HG02571 (cell line): ENCODE data around the gene RAET1E.
"Not testable (repeated sequence)": the region's sequence is repeated elsewhere in the genome, so short reads cannot be mapped to it uniquely, and the experiment has no call there.

Source experiments
- ATAC-seq: cut with Tn5 transposase; IDR thresholded peaks from one replicate; pipeline ENCODE4 v1.9.1; 2021; ENCODE audit warnings: mild to moderate bottlenecking, moderate library complexity; ENCODE audit not compliant: unreplicated experiment

The RAET1E gene, protein sequence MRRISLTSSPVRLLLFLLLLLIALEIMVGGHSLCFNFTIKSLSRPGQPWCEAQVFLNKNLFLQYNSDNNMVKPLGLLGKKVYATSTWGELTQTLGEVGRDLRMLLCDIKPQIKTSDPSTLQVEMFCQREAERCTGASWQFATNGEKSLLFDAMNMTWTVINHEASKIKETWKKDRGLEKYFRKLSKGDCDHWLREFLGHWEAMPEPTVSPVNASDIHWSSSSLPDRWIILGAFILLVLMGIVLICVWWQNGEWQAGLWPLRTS

DNA sequence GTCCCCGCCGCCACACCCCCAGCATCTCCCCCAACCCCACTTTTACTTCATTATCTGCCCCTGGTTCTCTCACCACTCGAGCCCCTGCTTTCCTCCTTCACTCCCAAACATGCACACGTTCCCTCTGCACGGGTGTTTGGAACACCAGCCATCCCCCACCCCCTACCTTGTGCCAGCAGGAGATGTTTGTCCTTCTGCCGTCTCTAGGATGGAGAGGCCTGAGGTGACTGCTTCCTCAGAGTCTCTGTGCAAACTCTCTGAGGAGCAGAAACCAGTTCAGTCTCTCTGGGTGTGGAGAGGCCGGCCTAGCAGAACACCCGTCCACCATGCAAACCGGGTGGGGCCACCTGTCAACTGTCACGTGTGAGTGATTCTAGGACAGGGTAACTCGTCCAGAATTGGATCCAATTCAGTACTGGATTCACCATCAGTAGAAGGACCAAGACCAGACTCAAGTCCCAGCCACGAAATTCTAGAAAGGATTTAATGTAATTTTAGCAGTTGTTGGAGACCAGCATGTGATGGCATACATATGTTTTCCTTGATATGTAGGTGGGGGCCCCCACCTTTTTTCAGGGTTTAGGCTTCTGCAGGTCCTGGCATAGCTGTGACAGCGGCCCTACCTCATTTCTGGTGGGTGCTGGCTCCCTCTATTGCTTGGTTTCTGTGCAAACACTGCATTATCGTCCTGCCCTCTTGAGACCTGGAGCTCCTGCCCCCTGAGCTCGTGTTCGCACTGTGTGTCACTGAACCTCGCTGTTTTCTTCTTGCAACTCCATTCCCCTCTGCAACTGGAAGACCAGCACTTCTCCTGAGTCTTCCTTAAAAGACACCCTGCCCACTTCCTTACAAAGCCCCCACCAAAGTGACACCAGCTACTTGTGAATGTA, at the start of gene RAET1E:
TSS of gene RAET1E (minus strand) at position 259 of the 890 bp plus-strand sequence. CDS start 7,212 bp downstream, outside the sequence.
- ATAC-seq = no peak

DNA sequence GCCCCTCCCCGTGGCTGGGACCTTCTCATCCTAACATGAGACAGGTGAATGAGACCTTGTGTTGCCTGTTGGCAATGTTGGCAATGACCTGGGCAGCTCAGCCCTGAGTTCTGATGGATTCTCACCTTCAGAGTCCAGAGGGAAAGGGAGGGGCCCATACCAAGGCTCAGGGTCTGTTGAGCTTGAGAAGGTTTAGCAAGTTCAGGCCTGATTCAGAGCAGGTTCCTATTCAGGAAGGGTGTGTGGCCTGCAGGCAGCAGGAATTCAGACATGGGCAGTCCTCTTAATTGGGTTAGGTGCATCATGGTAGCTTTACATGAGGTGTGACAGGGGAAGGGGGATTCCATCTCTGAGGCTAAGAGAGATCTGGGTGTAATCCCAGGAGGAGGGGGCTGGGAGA, 49.6 kb upstream of the RAET1E start:
- ATAC-seq = not testable (repeated sequence)

DNA sequence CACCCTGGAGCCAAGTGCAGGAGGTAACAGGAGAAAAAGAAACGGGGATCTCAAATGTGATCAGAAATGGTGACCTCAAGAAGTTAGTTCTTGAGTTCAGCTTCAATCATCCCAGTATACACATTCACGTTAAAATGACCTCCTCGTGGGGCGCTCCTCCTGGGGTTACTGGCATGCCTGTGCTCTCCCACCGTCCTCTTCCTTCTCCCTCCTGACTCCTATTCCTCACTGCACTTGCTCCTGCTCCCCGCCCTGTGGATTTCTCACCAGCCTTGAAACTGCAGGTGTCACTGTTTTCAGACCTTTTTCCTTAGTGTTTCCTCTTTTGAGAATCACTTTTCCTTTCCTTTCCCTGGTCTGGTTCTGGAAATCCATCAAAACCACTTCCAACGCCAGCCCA, 48.7 kb upstream of the RAET1E start:
- not testable (repeated sequence) for ATAC-seq

GRCh38 chr6:149945276-149945675, 47.4 kb upstream of the RAET1E start:
- not testable (repeated sequence) for ATAC-seq

DNA sequence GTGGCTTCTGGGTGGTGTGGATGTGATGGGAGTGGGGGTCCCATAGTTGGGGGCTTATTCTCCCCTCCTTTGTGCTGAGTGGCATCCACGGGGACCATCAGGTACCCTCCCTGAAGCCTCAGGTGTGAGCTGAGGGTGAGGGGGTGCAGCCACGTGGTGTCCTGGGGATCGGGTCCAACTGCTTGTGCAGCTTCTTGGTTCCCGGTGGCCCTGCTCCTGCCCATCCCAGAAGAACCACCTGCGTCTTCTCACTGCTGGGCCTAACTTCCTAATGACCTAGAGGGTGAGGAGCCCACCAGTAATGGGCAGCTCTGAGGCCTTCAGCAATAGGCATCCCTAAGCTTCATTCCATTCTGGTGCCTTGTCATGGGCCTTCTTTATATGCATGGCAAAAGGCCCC, 45.4 kb upstream of the RAET1E start:
- not testable (repeated sequence) for ATAC-seq

DNA sequence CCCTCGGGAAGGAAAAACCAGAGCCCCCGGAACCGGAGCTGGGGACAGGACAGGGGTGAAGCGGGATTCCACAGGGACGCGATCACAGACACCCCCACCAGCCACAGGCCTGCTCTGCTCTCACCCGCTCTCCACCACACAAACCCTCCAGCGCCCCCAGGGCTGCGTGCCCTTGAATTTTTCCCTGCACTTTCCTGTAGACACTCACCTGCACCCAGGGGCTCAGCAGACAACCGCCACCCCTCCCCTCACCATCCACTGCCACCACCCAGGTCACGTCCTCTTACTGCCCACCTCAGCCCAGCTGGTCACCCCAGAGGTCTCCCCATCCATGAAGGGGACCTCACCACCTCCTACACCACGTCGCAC, 44.5 kb upstream of the RAET1E start:
- no peak for ATAC-seq

DNA sequence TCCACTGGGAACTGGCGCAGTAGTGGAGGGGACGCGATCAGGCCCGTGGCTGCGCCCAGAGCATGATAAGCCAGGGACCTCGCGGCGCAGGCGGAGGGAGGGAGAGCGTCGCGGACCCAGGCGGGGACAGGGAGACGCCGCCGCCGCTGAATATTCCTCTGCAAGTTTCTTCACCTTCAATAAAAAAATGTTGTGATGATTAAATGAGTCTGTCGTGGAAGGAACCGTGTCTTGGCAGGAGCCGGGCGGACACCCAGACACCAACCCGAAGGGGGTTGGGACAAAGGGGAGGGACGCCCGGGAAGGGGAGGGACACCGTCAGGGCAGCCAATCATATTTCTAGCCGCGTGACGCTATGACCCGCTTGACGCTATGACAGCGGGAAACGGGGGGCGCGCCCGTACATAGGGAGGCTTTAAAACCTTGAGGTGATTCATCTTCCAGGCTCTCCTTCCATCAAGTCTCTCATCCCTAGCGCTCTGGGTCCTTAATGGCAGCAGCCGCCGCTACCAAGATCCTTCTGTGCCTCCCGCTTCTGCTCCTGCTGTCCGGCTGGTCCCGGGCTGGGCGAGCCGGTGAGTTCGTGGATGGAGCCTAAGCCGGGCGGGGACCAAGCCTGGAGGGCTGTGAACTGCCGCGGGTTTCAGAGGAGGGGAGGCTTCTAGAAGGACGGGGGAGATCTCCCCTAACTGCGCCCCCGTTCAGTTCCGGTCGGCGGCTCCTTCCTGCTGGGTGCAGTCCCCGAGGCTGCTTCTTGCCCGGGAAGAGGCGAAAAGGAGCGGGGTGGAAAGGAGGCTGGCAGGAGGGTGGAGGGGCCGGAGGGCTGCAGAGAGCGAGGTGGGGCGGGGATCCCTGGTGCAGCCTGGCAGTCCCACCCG, 43.9 kb upstream of the RAET1E start, which contains the start of gene ULBP2:
TSS of gene ULBP2 (plus strand) at position 432 of the 878 bp plus-strand sequence. CDS start at position 491, 59 bp downstream.
- no peak for ATAC-seq

GRCh38 chr6:149940672-149940982, 42.7 kb upstream of the RAET1E start:
- no peak for ATAC-seq

GRCh38 chr6:149939909-149940671, 42.2 kb upstream of the RAET1E start:
- no peak for ATAC-seq

- ATAC-seq = no peak
Observed at GRCh38 chr6:149939356-149939648, 41.4 kb upstream of the RAET1E start.

GRCh38 chr6:149938571-149939355, 40.9 kb upstream of the RAET1E start:
- ATAC-seq = peak; percentile 71

- not testable (repeated sequence) for ATAC-seq
Observed at GRCh38 chr6:149938013-149938570, 40.2 kb upstream of the RAET1E start.

DNA sequence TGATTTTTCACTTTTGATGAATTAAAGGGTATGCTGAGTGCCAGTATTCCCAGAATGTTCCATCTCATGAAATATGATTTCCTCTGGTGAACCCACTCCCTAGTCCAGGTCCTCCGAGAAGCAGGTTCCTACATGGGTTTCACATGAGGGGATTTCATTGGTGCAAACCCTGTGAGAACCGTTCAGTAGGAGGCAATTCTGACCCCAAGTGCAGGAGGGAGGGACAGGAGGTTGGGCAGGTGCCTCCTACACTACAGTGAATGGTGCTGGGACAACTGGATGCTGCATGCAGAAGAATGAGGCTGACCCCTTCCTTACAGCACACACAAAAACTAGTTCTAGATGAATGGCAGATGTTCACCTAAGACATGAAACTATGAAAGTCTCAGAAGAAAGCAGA, 38.8 kb upstream of the RAET1E start:
- no peak for ATAC-seq

DNA sequence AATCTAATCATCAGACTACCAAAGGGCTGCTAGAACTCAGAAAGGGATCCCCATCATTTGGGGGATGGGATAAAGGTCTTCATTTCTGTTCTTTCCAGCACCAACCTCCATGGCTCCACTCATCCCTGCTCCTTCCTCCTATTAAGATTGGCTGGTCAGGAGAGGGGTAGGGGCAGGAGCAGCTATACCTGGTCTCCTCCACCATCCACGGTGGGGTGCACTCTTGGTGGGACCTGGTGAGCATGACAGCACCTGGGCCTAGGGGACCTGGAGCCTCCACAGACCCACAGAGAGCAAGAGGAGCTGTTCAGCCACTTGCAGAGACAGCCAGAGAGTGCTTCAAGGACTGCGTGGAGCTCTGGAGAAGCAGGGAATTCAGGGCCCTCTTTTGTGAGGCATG, 37.8 kb upstream of the RAET1E start:
- ATAC-seq = no peak

DNA sequence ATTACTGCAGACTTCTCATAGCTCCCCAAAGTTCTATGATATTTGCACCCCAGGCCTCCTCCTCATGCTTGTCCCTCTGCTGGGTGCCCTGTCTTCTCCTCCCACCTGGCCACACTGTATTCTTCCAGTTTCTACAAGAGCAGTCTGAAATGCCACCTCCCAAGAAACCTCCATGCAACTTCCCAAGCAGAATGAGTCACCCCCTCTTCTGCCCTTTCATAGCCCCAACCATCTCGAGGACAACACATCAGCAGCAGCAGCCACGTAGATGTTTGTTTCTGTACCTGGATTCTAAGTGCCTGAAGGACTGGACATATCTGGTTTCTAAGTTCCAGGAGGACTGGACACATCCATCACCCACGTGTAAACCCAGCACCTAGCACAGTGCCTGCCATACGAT, 37.3 kb upstream of the RAET1E start:
- no peak for ATAC-seq

DNA sequence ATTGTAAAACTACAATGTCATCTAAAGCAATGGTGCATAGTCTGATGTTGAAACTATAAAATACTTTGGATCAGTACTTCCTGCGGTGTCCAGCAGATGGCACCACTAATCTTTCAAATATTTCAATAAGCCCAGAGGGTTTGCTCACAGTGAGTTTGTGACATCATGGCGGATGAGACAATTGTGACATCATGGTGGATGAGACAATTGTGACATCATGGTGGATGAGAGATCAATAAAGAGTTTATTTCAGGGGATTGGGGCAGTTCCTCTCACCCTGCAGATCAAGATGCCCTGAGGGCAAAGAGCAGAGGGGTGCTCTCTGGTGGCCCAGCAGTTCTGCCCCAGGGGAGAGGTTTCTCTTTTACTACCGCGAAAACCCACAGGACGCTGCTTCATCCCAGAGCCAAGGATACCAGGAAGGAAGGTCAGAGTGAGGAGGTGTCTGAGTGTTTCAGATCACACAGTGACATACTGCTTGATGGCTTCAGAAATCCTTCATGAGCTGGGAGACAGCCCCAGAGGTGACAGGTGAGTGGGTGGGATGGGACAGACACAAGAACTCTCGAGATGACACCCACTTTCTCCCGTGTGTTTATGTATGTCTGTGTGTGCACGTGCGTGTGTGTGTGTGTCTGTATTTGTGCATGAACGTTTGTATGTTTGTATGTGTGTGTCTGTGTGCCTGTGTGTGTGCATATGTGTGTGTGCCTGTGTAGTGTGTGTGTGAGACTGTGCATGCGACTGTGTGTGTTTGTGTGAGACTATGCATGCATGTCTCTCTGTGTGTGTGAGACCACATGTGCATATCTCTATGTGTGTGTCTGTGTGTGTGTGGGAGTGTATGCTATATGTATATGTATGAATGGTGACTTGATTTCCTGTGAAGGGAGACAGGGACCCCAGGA, 36.6 kb upstream of the RAET1E start:
- no peak for ATAC-seq

GRCh38 chr6:149933461-149933860, 35.5 kb upstream of the RAET1E start:
- ATAC-seq = no peak

- no peak for ATAC-seq
Observed at GRCh38 chr6:149933036-149933435, 35.1 kb upstream of the RAET1E start.

DNA sequence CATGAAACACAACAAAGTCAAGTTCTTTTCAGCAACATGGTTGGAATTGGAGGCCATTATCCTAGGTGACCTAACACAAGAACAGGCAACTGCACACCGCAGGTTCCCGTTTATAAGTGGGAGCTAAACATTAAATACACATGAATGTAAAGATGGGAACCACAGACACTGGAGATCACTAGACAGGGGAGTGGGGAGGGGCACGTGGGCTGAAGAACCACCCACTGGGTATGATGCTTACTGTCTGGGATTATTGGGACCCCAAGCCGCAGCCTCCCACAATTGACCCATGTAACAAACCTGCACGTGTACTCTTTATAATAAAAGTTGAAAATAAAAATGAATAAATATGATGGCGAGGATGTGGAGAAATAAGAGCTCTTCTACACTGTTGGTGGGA, 33.6 kb upstream of the RAET1E start:
- ATAC-seq = no peak
